ENCODE measurements around the gene NCK1.

NCK1 gene

DNA sequence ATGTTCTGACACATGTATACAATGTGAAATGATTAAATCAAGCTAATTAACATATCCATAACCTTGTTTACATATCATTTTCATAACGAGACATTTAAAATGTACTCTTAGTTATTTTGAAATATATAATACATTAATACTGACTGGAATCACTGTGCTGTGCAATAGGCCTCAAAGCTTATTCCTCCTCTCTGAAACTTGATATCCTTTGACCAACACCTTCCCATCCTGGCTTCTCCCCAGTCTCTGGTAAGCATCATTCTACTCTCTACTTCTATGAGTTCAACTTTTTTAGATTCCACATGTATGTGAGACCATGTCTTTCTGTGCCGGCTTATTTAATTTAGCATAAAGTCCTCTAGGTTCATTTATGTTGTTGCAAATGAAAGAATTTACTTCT lies 48.7 kb downstream of the NCK1 start:
- Histone ChIP-seq H3K27me3 (ENCODE audit: insufficient read depth, insufficient read length) (no peaks in the 10 kb centered on the region), H3K4me3 (ENCODE audit: insufficient read length, low read depth) (no peak overlapping the region), H3K9me3 (ENCODE audit: insufficient read depth, low read length) (no peaks in the 10 kb centered on the region), H3K36me3 (ENCODE audit: insufficient read depth, insufficient read length, low read length) (no peaks in the 10 kb centered on the region), H3K9ac (ENCODE audit: insufficient read length, low read depth) (no peak overlapping the region), H3K4me1 (ENCODE audit: insufficient read depth, insufficient read length) (peaks cover 7% of the 10 kb centered on the region)
- DNase-seq (ENCODE audit: low read depth, low spot score) = no peak
- no peak for TF ChIP-seq YY1 (IDR thresholded peaks at IDR 0.05; ENCODE audit: insufficient read depth, insufficient read length)
- TF ChIP-seq ZNF274 (IDR thresholded peaks at IDR 0.05; ENCODE audit: low read depth, low read length) = no peak
- TF ChIP-seq SUZ12 (IDR thresholded peaks at IDR 0.05; ENCODE audit: extremely low read depth, insufficient read depth, insufficient read length) = no peak

DNA sequence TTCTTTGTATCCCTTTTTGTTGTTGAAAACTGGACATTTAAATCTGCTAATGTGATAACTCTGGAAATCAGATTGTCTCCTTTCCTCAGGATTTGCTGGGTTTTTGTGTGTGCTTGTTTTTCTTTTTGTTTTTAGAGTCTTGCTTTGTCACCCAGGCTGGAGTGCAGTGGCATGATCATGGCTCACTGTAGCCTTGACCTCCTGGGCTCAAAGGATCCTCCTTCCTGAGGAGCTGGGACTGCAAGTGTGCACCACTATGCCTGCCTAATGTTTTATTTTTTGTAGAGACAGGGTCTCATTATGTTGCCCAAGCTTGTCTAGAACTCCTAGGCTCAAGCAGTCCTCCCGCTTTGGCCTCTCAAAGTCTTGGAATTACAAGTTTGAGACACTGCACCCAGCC lies 51.2 kb downstream of the NCK1 start:
- H3K9me3 ChIP-seq (ENCODE audit: insufficient read depth, low read length) = no peaks in the 10 kb centered on the region
- no peaks in the 10 kb centered on the region for H3K27me3 ChIP-seq (ENCODE audit: insufficient read depth, insufficient read length)
- DNase-seq (ENCODE audit: low read depth, low spot score) = no peak
- peaks cover 2% of the 10 kb centered on the region for H3K4me1 ChIP-seq (ENCODE audit: insufficient read depth, insufficient read length)
- no peak for TF ChIP-seq YY1 (IDR thresholded peaks at IDR 0.05; ENCODE audit: insufficient read depth, insufficient read length)
- no peak for TF ChIP-seq ZNF274 (IDR thresholded peaks at IDR 0.05; ENCODE audit: low read depth, low read length)
- TF ChIP-seq SUZ12 (IDR thresholded peaks at IDR 0.05; ENCODE audit: extremely low read depth, insufficient read depth, insufficient read length) = no peak
- no peaks in the 10 kb centered on the region for H3K36me3 ChIP-seq (ENCODE audit: insufficient read depth, insufficient read length, low read length)
- no peak overlapping the region for H3K9ac ChIP-seq (ENCODE audit: insufficient read length, low read depth)
- no peak overlapping the region for H3K4me3 ChIP-seq (ENCODE audit: insufficient read length, low read depth)

DNA sequence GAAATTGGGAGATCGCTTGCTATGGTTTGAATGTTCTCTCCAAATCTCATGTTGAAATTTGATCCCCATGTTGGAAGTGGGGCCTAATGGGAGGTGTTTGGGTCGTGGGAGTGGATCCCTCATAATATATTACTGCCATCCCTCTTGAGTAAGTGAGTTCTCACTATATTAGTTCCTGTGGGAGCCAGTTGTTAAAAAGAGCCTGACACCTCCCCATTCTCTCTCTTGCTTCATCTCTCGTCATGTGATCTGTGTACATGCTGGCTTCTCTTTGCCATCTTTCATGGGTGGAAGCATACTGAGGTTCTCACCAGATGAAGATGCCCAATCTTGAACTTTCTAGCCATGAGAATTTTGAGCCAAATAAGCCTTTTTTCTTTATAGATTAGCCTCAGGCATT lies 52.7 kb downstream of the NCK1 start:
- no peaks in the 10 kb centered on the region for H3K9me3 ChIP-seq (ENCODE audit: insufficient read depth, low read length)
- no peak overlapping the region for H3K9ac ChIP-seq (ENCODE audit: insufficient read length, low read depth)
- H3K4me1 ChIP-seq (ENCODE audit: insufficient read depth, insufficient read length) = peaks cover 2% of the 10 kb centered on the region
- no peak for TF ChIP-seq YY1 (IDR thresholded peaks at IDR 0.05; ENCODE audit: insufficient read depth, insufficient read length)
- no peak for TF ChIP-seq ZNF274 (IDR thresholded peaks at IDR 0.05; ENCODE audit: low read depth, low read length)
- TF ChIP-seq SUZ12 (IDR thresholded peaks at IDR 0.05; ENCODE audit: extremely low read depth, insufficient read depth, insufficient read length) = no peak
- no peaks in the 10 kb centered on the region for H3K27me3 ChIP-seq (ENCODE audit: insufficient read depth, insufficient read length)
- no peak for DNase-seq (ENCODE audit: low read depth, low spot score)
- no peak overlapping the region for H3K4me3 ChIP-seq (ENCODE audit: insufficient read length, low read depth)
- no peaks in the 10 kb centered on the region for H3K36me3 ChIP-seq (ENCODE audit: insufficient read depth, insufficient read length, low read length)

DNA sequence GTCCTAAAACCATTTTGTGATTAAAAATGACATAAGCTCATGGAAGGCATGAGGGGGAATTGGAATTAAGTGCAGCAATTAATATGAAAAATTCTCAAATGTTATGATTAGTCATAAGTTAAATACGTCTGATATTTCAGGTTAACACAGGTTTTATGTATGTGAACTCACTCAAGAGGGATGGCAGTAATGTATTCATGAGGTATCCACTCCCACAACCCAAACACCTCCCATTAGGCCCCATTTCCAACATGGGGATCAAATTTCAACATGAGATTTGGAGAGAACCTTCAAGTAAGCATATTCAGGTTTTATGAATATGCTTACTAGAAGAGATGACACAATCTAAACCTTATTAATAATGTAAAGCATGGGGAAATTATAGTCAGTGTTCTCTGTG lies 54.2 kb downstream of the NCK1 start:
- Histone ChIP-seq H3K9ac (ENCODE audit: insufficient read length, low read depth) (no peak overlapping the region), H3K27me3 (ENCODE audit: insufficient read depth, insufficient read length) (no peaks in the 10 kb centered on the region), H3K4me3 (ENCODE audit: insufficient read length, low read depth) (no peak overlapping the region), H3K4me1 (ENCODE audit: insufficient read depth, insufficient read length) (peaks cover 2% of the 10 kb centered on the region), H3K9me3 (ENCODE audit: insufficient read depth, low read length) (no peaks in the 10 kb centered on the region), H3K36me3 (ENCODE audit: insufficient read depth, insufficient read length, low read length) (no peaks in the 10 kb centered on the region)
- no peak for DNase-seq (ENCODE audit: low read depth, low spot score)
- TF ChIP-seq ZNF274 (IDR thresholded peaks at IDR 0.05; ENCODE audit: low read depth, low read length) = no peak
- no peak for TF ChIP-seq SUZ12 (IDR thresholded peaks at IDR 0.05; ENCODE audit: extremely low read depth, insufficient read depth, insufficient read length)
- TF ChIP-seq YY1 (IDR thresholded peaks at IDR 0.05; ENCODE audit: insufficient read depth, insufficient read length) = no peak

DNA sequence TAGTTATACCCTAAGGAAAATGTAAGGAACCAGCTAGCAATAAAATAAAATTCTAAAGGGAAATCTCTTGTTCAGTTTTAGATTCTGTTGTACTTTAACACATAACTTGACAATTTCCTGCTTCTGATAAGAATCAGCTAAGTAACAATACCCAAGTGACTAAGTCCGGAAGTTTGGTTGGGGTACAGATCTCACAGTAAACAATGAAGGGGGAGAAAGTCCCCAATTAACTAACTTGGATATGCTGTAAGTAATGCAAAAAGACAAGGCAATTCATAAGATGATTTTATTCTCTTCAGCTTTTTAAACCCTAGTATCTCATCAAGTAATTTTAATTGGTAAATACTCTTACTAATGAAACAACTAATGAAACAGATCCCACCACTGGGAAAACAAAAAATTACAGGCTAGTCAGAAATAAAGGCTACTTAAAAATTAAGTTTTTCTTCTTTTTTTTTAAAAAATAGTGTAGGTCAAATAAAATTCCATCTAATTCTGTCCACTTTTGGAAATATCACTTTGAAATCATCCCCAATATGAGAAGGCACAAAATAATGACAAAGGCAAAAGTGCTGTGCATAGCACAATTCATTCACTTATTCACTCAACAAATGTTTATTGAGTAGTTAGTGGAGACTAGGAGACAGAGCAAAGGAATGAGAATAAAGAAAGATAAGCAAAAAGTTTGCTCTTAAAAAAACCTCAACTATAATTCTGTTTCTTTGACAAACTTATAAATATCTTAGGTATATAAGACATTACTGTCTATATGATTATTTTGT lies 58.0 kb downstream of the NCK1 start:
- no peak overlapping the region for H3K4me3 ChIP-seq (ENCODE audit: insufficient read length, low read depth)
- H3K36me3 ChIP-seq (ENCODE audit: insufficient read depth, insufficient read length, low read length) = no peaks in the 10 kb centered on the region
- no peak for DNase-seq (ENCODE audit: low read depth, low spot score)
- no peaks in the 10 kb centered on the region for H3K4me1 ChIP-seq (ENCODE audit: insufficient read depth, insufficient read length)
- H3K27me3 ChIP-seq (ENCODE audit: insufficient read depth, insufficient read length) = no peaks in the 10 kb centered on the region
- no peak overlapping the region for H3K9ac ChIP-seq (ENCODE audit: insufficient read length, low read depth)
- TF ChIP-seq YY1 (IDR thresholded peaks at IDR 0.05; ENCODE audit: insufficient read depth, insufficient read length) (no peak), ZNF274 (IDR thresholded peaks at IDR 0.05; ENCODE audit: low read depth, low read length) (no peak), SUZ12 (IDR thresholded peaks at IDR 0.05; ENCODE audit: extremely low read depth, insufficient read depth, insufficient read length) (no peak)
- no peaks in the 10 kb centered on the region for H3K9me3 ChIP-seq (ENCODE audit: insufficient read depth, low read length)

DNA sequence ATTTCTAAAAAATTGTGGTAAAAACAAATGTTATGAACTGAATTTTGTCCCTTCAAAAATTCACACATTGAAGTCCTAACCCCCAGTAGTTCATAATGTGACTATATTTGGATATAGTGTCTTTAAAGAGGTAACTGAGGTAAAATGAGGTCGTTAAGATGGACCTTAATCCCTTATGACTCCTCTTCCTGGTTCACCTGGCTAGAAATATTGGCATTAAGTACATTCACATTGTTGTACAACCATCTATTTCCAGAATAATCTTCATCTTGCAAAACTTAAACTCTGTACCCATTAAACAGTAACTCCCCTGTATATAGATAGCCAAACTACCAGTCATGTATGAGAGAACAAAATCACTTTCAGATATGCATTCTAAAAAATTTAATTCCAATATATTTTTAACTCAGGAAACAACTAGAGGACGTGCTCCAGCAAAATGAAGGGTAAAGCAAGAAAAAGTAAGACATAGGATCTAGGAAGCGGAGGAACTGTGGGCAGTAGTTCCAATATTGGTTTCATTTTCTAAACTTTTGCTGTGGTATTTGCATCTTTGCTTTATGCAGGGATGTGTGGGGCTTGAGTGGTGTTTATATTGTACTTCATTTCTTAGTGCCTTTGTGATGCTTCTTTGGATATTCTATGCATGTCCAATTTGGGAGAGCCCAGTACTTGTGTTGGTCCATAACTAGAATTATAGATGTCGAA lies 59.0 kb downstream of the NCK1 start:
- H3K9ac ChIP-seq (ENCODE audit: insufficient read length, low read depth) = no peak overlapping the region
- H3K4me1 ChIP-seq (ENCODE audit: insufficient read depth, insufficient read length) = no peaks in the 10 kb centered on the region
- no peaks in the 10 kb centered on the region for H3K9me3 ChIP-seq (ENCODE audit: insufficient read depth, low read length)
- no peak for TF ChIP-seq SUZ12 (IDR thresholded peaks at IDR 0.05; ENCODE audit: extremely low read depth, insufficient read depth, insufficient read length)
- TF ChIP-seq ZNF274 (IDR thresholded peaks at IDR 0.05; ENCODE audit: low read depth, low read length) = no peak
- TF ChIP-seq YY1 (IDR thresholded peaks at IDR 0.05; ENCODE audit: insufficient read depth, insufficient read length) = no peak
- H3K36me3 ChIP-seq (ENCODE audit: insufficient read depth, insufficient read length, low read length) = no peaks in the 10 kb centered on the region
- no peak for DNase-seq (ENCODE audit: low read depth, low spot score)
- H3K4me3 ChIP-seq (ENCODE audit: insufficient read length, low read depth) = no peak overlapping the region
- H3K27me3 ChIP-seq (ENCODE audit: insufficient read depth, insufficient read length) = no peaks in the 10 kb centered on the region

DNA sequence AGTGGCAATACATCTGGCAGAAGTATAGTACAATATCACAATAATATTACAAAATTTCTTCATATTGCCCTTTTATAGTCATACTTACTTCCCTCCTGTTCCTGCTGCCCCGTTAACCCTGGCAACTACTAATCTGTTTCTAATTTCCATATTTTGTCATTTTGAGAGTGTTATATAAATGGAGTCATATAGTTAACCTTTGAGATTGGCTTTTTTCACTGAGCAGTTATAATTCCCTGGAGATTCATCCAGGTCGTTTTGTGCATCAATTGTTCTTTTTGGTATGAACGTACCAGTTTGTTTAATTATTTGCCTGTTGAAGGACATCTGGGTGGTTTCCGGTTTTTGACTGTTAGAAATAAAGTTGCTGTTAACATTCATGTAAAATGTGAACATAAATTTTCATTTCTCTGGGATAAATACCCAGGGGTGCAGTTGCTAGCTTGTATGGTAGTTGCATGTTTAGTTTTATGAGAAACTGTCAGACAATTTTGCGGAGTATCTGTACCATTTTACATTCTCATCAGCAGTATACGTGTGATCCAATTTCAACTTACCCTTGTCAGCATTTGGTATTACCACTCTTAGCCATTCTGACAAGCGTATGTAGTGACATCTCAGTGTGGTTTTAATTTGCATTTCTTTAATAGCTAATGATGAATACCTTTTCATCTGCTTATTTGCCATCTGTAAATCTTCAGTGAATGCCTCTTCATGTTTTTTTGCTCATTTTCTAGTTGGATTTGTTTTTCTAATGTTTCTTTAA lies 63.6 kb downstream of the NCK1 start:
- Histone ChIP-seq H3K9me3 (ENCODE audit: insufficient read depth, low read length) (no peaks in the 10 kb centered on the region), H3K4me1 (ENCODE audit: insufficient read depth, insufficient read length) (no peaks in the 10 kb centered on the region), H3K4me3 (ENCODE audit: insufficient read length, low read depth) (no peak overlapping the region), H3K27me3 (ENCODE audit: insufficient read depth, insufficient read length) (no peaks in the 10 kb centered on the region), H3K9ac (ENCODE audit: insufficient read length, low read depth) (no peak overlapping the region), H3K36me3 (ENCODE audit: insufficient read depth, insufficient read length, low read length) (peaks cover 21% of the 10 kb centered on the region)
- no peak for DNase-seq (ENCODE audit: low read depth, low spot score)
- no peak for TF ChIP-seq ZNF274 (IDR thresholded peaks at IDR 0.05; ENCODE audit: low read depth, low read length)
- TF ChIP-seq YY1 (IDR thresholded peaks at IDR 0.05; ENCODE audit: insufficient read depth, insufficient read length) = no peak
- no peak for TF ChIP-seq SUZ12 (IDR thresholded peaks at IDR 0.05; ENCODE audit: extremely low read depth, insufficient read depth, insufficient read length)

Data from NT2/D1 (cell line).